Aorta (tissue), 5 donors: ENCODE measurements around the gene ACOX3. TPM values are rescaled to one million over a fixed set of nuclear protein-coding genes. Genes with fewer than 3 reads are reported as not detected.
A peak's percentile ranks its signal among the peaks of the same experiment; 100 is the strongest.
"Not testable (repeated sequence)": the region's sequence is repeated elsewhere in the genome, so short reads cannot be mapped to it uniquely, and the experiment has no call there.

Experiments
- ATAC-seq: fragments of 200-7000 bp; cut with Tn5 transposase; one replicate; pipeline ENCODE4 v1.9.1; 2022; ENCODE audit warnings: moderate library complexity; ENCODE audit not compliant: low FRiP score
- DNase-seq, 2 donors: peaks; one replicate each; pipeline ENCODE4 v3.0.0-alpha.2; 2020
- H3K27ac ChIP-seq, 2 donors: one replicate each; pipeline ENCODE4 v1.5.1; 2013; ENCODE audit warnings: low read length in 2 of 2, mild to moderate bottlenecking in 2 of 2, moderate library complexity in 2 of 2, control low read depth in 1 of 2, inconsistent platforms in 1 of 2, low read depth in 1 of 2
- H3K27me3 ChIP-seq, 2 donors: one replicate each; pipeline ENCODE4 v1.6.1; 2013; ENCODE audit warnings: control low read depth in 1 of 2, low read length in 1 of 2, mild to moderate bottlenecking in 1 of 2, moderate library complexity in 1 of 2; ENCODE audit not compliant: insufficient read depth in 2 of 2, control insufficient read depth in 1 of 2
- H3K36me3 ChIP-seq, 2 donors: one replicate each; pipeline ENCODE4 v1.6.1; 2013; ENCODE audit warnings: control low read depth in 1 of 2, low read length in 1 of 2, mild to moderate bottlenecking in 1 of 2; ENCODE audit not compliant: insufficient read depth in 2 of 2, control insufficient read depth in 1 of 2
- H3K4me1 ChIP-seq, 2 donors: one replicate each; pipeline ENCODE4 v1.6.1; 2013; ENCODE audit warnings: low read length in 2 of 2, control low read depth in 1 of 2, mild to moderate bottlenecking in 1 of 2, moderate library complexity in 1 of 2; ENCODE audit not compliant: insufficient read depth in 2 of 2, control insufficient read depth in 1 of 2
- H3K4me3 ChIP-seq, 2 donors: one replicate each; pipeline ENCODE4 v1.5.1; 2013; ENCODE audit warnings: low read length in 2 of 2, control low read depth in 1 of 2, mild to moderate bottlenecking in 1 of 2
- H3K9me3 ChIP-seq: one replicate; pipeline ENCODE4 v1.6.1; 2013; ENCODE audit warnings: mild to moderate bottlenecking, low read length; ENCODE audit not compliant: control insufficient read depth
- WGBS, 2 donors: extraction: QIAGEN DNeasy Blood & Tissue Kit; methylation state at CpG; one replicate each; pipeline ENCODE4 v1.1.7; 2013; 5-methylcytosine and 5-hydroxymethylcytosine counted together
- intact Hi-C, 2 donors: fragments of 100-400 bp; cut with DNase I; formaldehyde crosslinking; loops; one replicate each; pipeline versions ENCODE4 v1.14.2 to v1.15.0; 2022
- polyA plus RNA-seq, 2 donors: library from polyadenylated mRNA; stranded (reverse); fragments of 200-250 nt; gene quantifications; one replicate each; pipeline ENCODE4 v1.2.3, GENCODE V29; 2013
- total RNA-seq, 2 donors: library from RNA; stranded (reverse); fragmentation: NEBNext Ultra II Directional; extraction: Animal tissue kit (Norgen Biotek cat#: 25700); gene quantifications; one replicate each; pipeline ENCODE4 v1.2.1, GENCODE V29; 2021
- donor health status: healthy with polysubstance abuse.
- donor health status: Bipolar disorder and iron deficiency.
- donor health status: DM: no; HTN: no; CAD: no.
- donor health status: DM: no; HTN: no; CAD: no.
- donor health status: DM: yes; HTN: yes; CAD: no.

The ACOX3 gene
- total and polyA plus RNA-seq, 4 donors: 26.3 to 43.7 (median 35.6) TPM

DNA sequence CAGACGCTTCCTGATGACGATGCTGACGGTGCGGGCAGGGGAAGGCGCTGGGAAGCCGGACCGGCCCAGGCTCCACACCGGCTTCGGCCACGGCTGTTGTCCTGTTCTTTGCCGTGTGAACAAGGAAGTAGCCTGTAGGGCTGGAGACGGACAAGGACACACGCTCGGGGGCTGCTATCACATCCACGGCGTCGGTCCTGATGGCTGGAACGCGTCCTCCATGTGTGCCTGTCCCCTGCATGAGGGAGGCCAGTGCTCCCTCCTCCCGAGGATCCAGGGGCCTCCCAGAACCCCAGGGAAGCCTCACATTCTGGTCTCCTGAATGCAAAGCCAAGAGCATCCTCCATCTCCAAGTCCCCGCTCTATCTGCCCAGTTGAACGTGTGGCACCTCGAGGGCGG, 53.8 kb downstream of the ACOX3 start:
- 92% methylated on average over 24 of the region's 24 CpGs for WGBS, 2 donors

GRCh38 chr4:8386131-8386530, 54.4 kb downstream of the ACOX3 start:
- H3K4me1 ChIP-seq, DNase-seq, H3K27ac ChIP-seq, H3K27me3 ChIP-seq, ATAC-seq, intact Hi-C loops, H3K9me3 ChIP-seq, H3K36me3 ChIP-seq, H3K4me3 ChIP-seq: not testable (repeated sequence)
- WGBS, 2 donors: 93 to 95% methylated on average over 13 of the region's 13 CpGs

More for the DNA sequence above, 53.8 kb downstream of the ACOX3 start:
- no peaks in the 10 kb centered on the region for H3K9me3 ChIP-seq
- peaks cover 0 to 10% of the 10 kb centered on the region in 2 donors for H3K36me3 ChIP-seq
- no peaks in the 10 kb centered on the region for H3K27me3 ChIP-seq
- no peaks in the 10 kb centered on the region for H3K4me1 ChIP-seq
- intact Hi-C loops: no loop called here
- DNase-seq: no peak
- H3K27ac ChIP-seq: no peak overlapping the region
- H3K4me3 ChIP-seq: no peak overlapping the region
- no peak for ATAC-seq

GRCh38 chr4:8385611-8386010, 54.9 kb downstream of the ACOX3 start:
- DNase-seq (no peak), ATAC-seq (no peak)
- H3K9me3 ChIP-seq: no peaks in the 10 kb centered on the region
- no peaks in the 10 kb centered on the region for H3K4me1 ChIP-seq
- WGBS, 2 donors: 88 to 92% methylated on average over 11 of the region's 11 CpGs
- H3K27me3 ChIP-seq: no peaks in the 10 kb centered on the region
- no peak overlapping the region for H3K27ac ChIP-seq
- peaks cover 0 to 12% of the 10 kb centered on the region in 2 donors for H3K36me3 ChIP-seq
- no peak overlapping the region for H3K4me3 ChIP-seq
- intact Hi-C loops: no loop called here

GRCh38 chr4:8385106-8385505, 55.4 kb downstream of the ACOX3 start:
- Histone ChIP-seq H3K4me3 (no peak overlapping the region), H3K9me3 (no peaks in the 10 kb centered on the region), H3K27ac (no peak overlapping the region), H3K4me1 (no peaks in the 10 kb centered on the region), H3K36me3 (peaks cover 0 to 9% of the 10 kb centered on the region in 2 donors), H3K27me3 (no peaks in the 10 kb centered on the region)
- 63 to 74% methylated on average over 9 of the region's 9 CpGs for WGBS, 2 donors
- DNase-seq: no peak
- intact Hi-C loops: no loop called here
- ATAC-seq: no peak

- WGBS, 2 donors: 90 to 92% methylated on average over 26 of the region's 26 CpGs
- Histone ChIP-seq H3K9me3 (no peaks in the 10 kb centered on the region), H3K4me3 (no peak overlapping the region), H3K4me1 (no peaks in the 10 kb centered on the region), H3K27me3 (no peaks in the 10 kb centered on the region), H3K36me3 (peaks cover 0 to 9% of the 10 kb centered on the region in 2 donors), H3K27ac (no peak overlapping the region)
- intact Hi-C loops: no loop called here
- DNase-seq (peak in 1 of 2 donors; percentile 69), ATAC-seq (no peak)
Measured at GRCh38 chr4:8384397-8385060, 56.0 kb downstream of the ACOX3 start.

- no peak for ATAC-seq
- 43 to 48% methylated on average over 19 of the region's 19 CpGs for WGBS, 2 donors
- Histone ChIP-seq H3K27ac (no peak overlapping the region), H3K36me3 (peaks cover 0 to 8% of the 10 kb centered on the region in 2 donors), H3K9me3 (no peaks in the 10 kb centered on the region), H3K4me1 (no peaks in the 10 kb centered on the region), H3K27me3 (no peaks in the 10 kb centered on the region), H3K4me3 (no peak overlapping the region)
- DNase-seq: peak in 1 of 2 donors; percentile 41
- intact Hi-C loops: no loop called here
Measured at GRCh38 chr4:8383451-8384160, 56.9 kb downstream of the ACOX3 start.

- no peak for ATAC-seq
- WGBS, 2 donors: 89% methylated on average over 13 to 14 of the region's 14 CpGs
- no peak overlapping the region for H3K27ac ChIP-seq
- peak; percentile 35 to 55 for DNase-seq
- intact Hi-C loops: no loop called here
- H3K4me3 ChIP-seq: no peak overlapping the region
- no peaks in the 10 kb centered on the region for H3K9me3 ChIP-seq
- no peaks in the 10 kb centered on the region for H3K27me3 ChIP-seq
- peaks cover 0 to 7% of the 10 kb centered on the region in 2 donors for H3K36me3 ChIP-seq
- no peaks in the 10 kb centered on the region for H3K4me1 ChIP-seq
Measured at GRCh38 chr4:8383016-8383415, 57.5 kb downstream of the ACOX3 start.

- DNase-seq (peak; percentile 33 to 47), ATAC-seq (no peak)
- Histone ChIP-seq H3K36me3 (peaks cover 0 to 4% of the 10 kb centered on the region in 2 donors), H3K9me3 (no peaks in the 10 kb centered on the region), H3K4me1 (no peaks in the 10 kb centered on the region), H3K4me3 (no peak overlapping the region), H3K27ac (no peak overlapping the region), H3K27me3 (no peaks in the 10 kb centered on the region)
- intact Hi-C loops: no loop called here
- 91 to 93% methylated on average over 27 to 28 of the region's 28 CpGs for whole genome bisulfite sequencing, 2 donors
Measured at GRCh38 chr4:8381814-8382581, 58.5 kb downstream of the ACOX3 start.
